LNCAP (cell line): ENCODE results near the gene ICE2.

Experiments
- TF ChIP-seq, protein P1 (sequence below): fragments of 450-650 bp; IDR thresholded peaks from 2 replicates; pipeline ENCODE4 v1.5.1; 2017; ENCODE audit warnings: mild to moderate bottlenecking

ICE2 gene

DNA sequence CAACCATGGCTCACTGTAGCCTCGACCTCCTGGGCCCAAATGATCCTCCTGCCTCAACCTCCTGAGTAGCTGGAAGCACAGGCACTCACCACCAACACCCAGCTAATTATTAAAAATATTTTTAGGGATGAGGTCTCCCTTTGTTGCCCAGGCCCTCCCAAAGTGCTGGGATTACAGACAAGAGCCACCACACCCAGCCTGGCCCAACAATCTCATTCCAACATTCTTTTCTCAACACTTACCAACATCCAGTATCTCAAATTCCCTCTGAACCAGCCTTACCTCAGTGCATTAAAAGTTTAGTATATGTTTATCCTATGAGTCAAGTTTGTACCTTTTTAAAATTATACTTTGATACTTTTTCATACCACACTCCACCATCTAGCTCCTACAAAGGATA lies 106.2 kb downstream of the ICE2 start:
- TF ChIP-seq, protein P1, sequence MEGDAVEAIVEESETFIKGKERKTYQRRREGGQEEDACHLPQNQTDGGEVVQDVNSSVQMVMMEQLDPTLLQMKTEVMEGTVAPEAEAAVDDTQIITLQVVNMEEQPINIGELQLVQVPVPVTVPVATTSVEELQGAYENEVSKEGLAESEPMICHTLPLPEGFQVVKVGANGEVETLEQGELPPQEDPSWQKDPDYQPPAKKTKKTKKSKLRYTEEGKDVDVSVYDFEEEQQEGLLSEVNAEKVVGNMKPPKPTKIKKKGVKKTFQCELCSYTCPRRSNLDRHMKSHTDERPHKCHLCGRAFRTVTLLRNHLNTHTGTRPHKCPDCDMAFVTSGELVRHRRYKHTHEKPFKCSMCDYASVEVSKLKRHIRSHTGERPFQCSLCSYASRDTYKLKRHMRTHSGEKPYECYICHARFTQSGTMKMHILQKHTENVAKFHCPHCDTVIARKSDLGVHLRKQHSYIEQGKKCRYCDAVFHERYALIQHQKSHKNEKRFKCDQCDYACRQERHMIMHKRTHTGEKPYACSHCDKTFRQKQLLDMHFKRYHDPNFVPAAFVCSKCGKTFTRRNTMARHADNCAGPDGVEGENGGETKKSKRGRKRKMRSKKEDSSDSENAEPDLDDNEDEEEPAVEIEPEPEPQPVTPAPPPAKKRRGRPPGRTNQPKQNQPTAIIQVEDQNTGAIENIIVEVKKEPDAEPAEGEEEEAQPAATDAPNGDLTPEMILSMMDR = no peak

DNA sequence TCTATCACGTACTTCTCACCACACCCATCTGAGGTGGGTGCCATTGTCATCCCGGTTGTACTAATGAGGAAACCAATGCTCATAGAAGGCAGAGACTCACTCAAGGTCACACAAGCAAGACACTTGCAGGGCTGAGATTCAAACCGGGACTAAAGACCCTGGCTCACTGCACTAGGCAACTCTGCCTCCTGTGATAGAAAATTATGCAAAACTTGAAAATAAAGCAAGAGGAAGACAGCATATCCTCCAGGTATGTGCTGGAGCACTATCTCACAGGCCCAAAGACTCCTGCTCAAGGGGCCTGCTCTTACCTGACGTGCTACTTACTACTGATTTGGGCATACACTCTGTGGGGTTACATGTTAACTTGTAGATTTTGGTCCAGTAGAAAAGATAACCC lies 106.7 kb downstream of the ICE2 start:
- TF ChIP-seq, protein P1 = no peak

DNA sequence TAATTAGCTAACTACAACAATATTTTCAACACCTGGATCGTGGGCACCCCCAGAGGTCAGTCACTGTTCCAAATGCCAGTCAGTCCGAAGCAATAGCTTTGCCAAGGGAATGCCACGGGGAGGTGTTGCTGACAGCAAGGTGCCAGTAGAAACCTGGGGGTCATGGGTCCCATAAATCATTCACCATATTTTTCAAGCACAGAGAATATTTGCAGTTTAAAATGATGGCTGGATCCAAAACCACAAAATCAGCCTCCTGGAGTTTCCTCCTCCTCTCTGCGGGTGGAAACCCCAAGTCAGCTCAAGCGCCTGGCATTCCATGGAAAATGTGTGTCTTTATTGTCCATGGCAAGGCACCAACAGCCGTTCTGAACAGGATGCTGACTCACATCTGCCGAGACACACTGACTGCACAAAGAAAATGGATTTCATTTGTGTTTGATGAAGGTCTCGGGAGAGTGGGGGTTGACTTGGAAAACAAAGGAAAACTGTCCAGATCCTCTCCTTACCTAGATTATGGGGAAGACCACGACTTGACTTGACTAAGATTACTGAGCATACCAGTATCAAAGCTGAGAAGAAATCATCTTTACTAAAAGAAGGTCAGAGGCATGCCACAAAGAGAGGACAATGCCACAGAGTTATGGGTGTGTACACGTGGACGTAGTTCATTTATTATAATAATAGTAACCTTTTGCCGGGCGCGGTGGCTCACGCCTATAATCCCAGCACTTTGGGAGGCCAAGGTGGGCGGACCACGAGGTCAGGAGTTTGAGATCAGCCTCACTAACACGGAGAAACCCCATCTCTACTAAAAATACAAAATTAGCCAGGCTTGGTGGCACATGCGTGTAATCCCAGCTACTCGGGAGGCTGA lies 107.5 kb downstream of the ICE2 start:
- TF ChIP-seq, protein P1 = no peak

DNA sequence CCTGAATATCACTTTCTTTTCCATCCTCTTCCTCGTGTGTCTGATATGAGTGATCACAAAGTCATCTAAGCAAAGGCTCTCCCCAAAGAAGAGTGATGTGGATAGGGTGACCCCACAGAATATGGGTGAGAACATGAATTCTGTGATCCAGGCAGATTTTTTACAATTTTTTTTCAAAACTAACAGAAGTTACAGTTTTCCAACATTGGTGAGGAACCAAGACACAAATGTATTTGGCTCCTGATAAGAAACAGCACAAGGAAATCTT lies 108.1 kb downstream of the ICE2 start:
- TF ChIP-seq, protein P1 = no peak

DNA sequence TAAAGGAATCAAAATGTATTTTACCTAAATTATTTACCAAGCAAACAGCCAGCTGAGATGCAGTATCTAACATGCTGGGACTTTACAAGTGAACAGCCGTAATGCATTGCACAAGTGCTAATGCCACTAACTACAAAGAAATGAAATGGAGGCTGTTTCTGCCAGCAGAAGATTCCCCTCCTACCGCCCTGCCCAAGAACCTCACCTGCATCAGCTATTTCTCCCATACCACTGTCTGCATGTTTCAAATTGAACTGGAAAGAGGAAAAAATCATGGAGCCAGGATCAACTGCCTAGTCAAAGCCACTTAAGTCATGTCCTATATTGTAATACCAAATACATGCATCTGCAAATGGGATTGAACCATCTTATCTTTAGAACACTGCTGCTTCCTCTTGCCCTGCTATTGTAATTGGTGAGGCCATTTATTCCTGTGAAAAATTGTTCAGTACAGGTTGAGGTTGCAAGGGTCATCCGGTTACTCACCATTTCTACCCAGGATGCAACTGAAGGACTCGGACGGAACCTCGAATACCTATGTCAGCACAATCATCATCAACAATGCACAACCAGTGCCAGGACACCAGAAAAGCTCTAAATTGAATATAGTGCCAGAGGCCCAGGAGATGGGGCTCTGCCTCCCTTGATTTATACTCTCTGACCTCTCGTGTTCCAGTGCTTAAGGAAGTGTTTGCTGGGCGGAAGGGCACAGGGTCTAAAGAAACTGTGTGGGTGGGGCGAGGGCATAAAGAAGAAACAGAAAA lies 108.7 kb downstream of the ICE2 start:
- TF ChIP-seq, protein P1 = no peak

DNA sequence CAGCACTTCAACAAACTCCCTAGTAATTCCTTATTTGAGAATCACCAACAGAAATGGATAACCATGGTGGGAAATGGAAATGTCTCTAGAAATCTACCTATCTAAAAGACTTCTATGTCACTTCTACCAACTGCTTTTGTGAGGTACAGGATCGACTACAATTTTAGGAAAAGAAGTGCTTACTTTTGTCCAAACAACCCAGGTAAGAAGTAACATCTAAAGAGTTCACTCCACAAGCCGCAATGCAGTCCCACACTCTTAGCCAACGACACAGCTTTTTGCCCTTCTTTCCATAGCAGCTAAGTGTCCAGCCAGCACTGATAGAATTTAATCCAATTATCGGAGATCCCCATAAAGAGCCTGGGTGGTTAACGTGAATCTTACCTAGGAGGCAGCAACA lies 109.2 kb downstream of the ICE2 start:
- TF ChIP-seq, protein P1 = no peak
